H9 (cell line): ENCODE results near the gene VLDLR. TPM values are rescaled to one million over a fixed set of nuclear protein-coding genes. Genes with fewer than 3 reads are reported as not detected.

Source experiments
- DNase-seq: peaks from one replicate; pipeline ENCODE4 v3.0.0-alpha.2; 2017
- H2AFZ ChIP-seq: one replicate; pipeline ENCODE4 v1.6.1; 2013; ENCODE audit warnings: mild to moderate bottlenecking, low read length, control low read depth, moderate library complexity
- H2AK5ac ChIP-seq: 2 replicates; pipeline ENCODE4 v1.6.1; 2013; ENCODE audit warnings: low read length, control low read depth, mixed read lengths; ENCODE audit not compliant: insufficient read length
- H2BK120ac ChIP-seq: one replicate; pipeline ENCODE4 v1.6.1; 2013; ENCODE audit warnings: low read depth, mild to moderate bottlenecking, low read length, control low read depth, inconsistent platforms; ENCODE audit not compliant: poor library complexity, severe bottlenecking
- H2BK12ac ChIP-seq: 2 replicates; pipeline ENCODE4 v1.6.1; 2013; ENCODE audit warnings: low read length, control low read depth, mixed read lengths, low read depth; ENCODE audit not compliant: insufficient read length
- H2BK15ac ChIP-seq: 2 replicates; pipeline ENCODE4 v1.6.1; 2013; ENCODE audit warnings: low read depth, low read length, control low read depth
- H2BK20ac ChIP-seq: one replicate; pipeline ENCODE4 v1.6.1; 2013; ENCODE audit warnings: low read depth, mild to moderate bottlenecking, low read length, control low read depth, inconsistent platforms; ENCODE audit not compliant: poor library complexity, severe bottlenecking
- H2BK5ac ChIP-seq: 2 replicates; pipeline ENCODE4 v1.6.1; 2013; ENCODE audit warnings: low read length, control low read depth, mixed read lengths; ENCODE audit not compliant: insufficient read length
- H3K14ac ChIP-seq: 2 replicates; pipeline ENCODE4 v1.6.1; 2013; ENCODE audit warnings: low read length, control low read depth; ENCODE audit not compliant: insufficient read depth
- H3K18ac ChIP-seq: 2 replicates; pipeline ENCODE4 v1.6.1; 2013; ENCODE audit warnings: low read depth, mild to moderate bottlenecking, mixed read lengths, low read length, control low read depth; ENCODE audit not compliant: insufficient read length
- H3K23ac ChIP-seq: 2 replicates; pipeline ENCODE4 v1.6.1; 2013; ENCODE audit warnings: low read length, control low read depth, mixed read lengths, low read depth; ENCODE audit not compliant: insufficient read length
- H3K23me2 ChIP-seq: 2 replicates; pipeline ENCODE4 v1.6.1; 2013; ENCODE audit warnings: low read depth, mild to moderate bottlenecking, mixed read lengths, low read length, control low read depth; ENCODE audit not compliant: insufficient read length, poor library complexity, severe bottlenecking
- H3K27ac ChIP-seq: 2 replicates; pipeline ENCODE4 v1.5.1; 2013; ENCODE audit warnings: low read length, control low read depth, mixed read lengths, low read depth; ENCODE audit not compliant: insufficient read length
- H3K27me3 ChIP-seq: 2 replicates; pipeline ENCODE4 v1.6.1; 2013; ENCODE audit warnings: low read length, control low read depth, inconsistent platforms; ENCODE audit not compliant: insufficient read depth
- H3K4ac ChIP-seq: 2 replicates; pipeline ENCODE4 v1.6.1; 2013; ENCODE audit warnings: low read depth, mild to moderate bottlenecking, control low read depth, inconsistent platforms, low read length, moderate library complexity
- H3K4me1 ChIP-seq: 2 replicates; pipeline ENCODE4 v1.6.1; 2013; ENCODE audit warnings: low read length, control low read depth, inconsistent platforms; ENCODE audit not compliant: insufficient read depth
- H3K4me2 ChIP-seq: 2 replicates; pipeline ENCODE4 v1.6.1; 2013; ENCODE audit warnings: low read length, control low read depth, mixed read lengths; ENCODE audit not compliant: insufficient read length, insufficient read depth
- H3K56ac ChIP-seq: 2 replicates; pipeline ENCODE4 v1.6.1; 2013; ENCODE audit warnings: low read depth, mild to moderate bottlenecking, mixed read lengths, low read length, control low read depth; ENCODE audit not compliant: insufficient read length
- H3K79me1 ChIP-seq: 2 replicates; pipeline ENCODE4 v1.6.1; 2013; ENCODE audit warnings: low read depth, mild to moderate bottlenecking, moderate library complexity, low read length, control low read depth, inconsistent platforms; ENCODE audit not compliant: insufficient read depth, poor library complexity, severe bottlenecking
- H3K79me2 ChIP-seq: 2 replicates; pipeline ENCODE4 v1.6.1; 2013; ENCODE audit warnings: low read length, control low read depth, inconsistent platforms; ENCODE audit not compliant: insufficient read depth
- H3K9ac ChIP-seq: 2 replicates; pipeline ENCODE4 v1.6.1; 2013; ENCODE audit warnings: low read length, control low read depth, mixed read lengths; ENCODE audit not compliant: insufficient read length; ENCODE audit errors: extremely low read depth
- H3K9me3 ChIP-seq: one replicate; pipeline ENCODE4 v1.6.1; 2013; ENCODE audit warnings: low read depth, low read length, inconsistent platforms; ENCODE audit not compliant: control insufficient read depth
- H3T11ph ChIP-seq: one replicate; pipeline ENCODE4 v1.6.1; 2013; ENCODE audit warnings: mild to moderate bottlenecking, low read length, control low read depth, inconsistent platforms
- H4K20me1 ChIP-seq: one replicate; pipeline ENCODE4 v1.6.1; 2013; ENCODE audit not compliant: control insufficient read depth, insufficient read length, insufficient read depth
- H4K5ac ChIP-seq: 2 replicates; pipeline ENCODE4 v1.6.1; 2013; ENCODE audit warnings: low read depth, mild to moderate bottlenecking, mixed read lengths, low read length, control low read depth; ENCODE audit not compliant: insufficient read length
- H4K8ac ChIP-seq: replicated peaks from 2 replicates; pipeline ENCODE4 v1.6.1; 2013; ENCODE audit warnings: low read length, control low read depth, mixed read lengths, low read depth; ENCODE audit not compliant: insufficient read length
- H4K91ac ChIP-seq: 2 replicates; pipeline ENCODE4 v1.6.1; 2013; ENCODE audit warnings: low read depth, mild to moderate bottlenecking, moderate library complexity, mixed read lengths, low read length, control low read depth; ENCODE audit not compliant: insufficient read length
- H3K27ac Mint-ChIP-seq, 3 experiments: 2 replicates in 2 of 3; 3 replicates in 1 of 3; pipeline ENCODE4 v1.8.0; 2020 to 2021; ENCODE audit warnings: mixed read lengths in 3 of 3, mild to moderate bottlenecking in 1 of 3, moderate library complexity in 1 of 3
- H3K27me3 Mint-ChIP-seq: 2 replicates; pipeline ENCODE4 v1.8.0; 2021; ENCODE audit warnings: low read depth, mild to moderate bottlenecking, moderate library complexity, mixed read lengths
- H3K36me3 Mint-ChIP-seq, 3 experiments: 2 replicates in 2 of 3; 3 replicates in 1 of 3; pipeline ENCODE4 v1.8.0; 2020 to 2021; ENCODE audit warnings: low read depth in 3 of 3, mixed read lengths in 3 of 3; ENCODE audit not compliant: insufficient read depth in 1 of 3
- H3K4me1 Mint-ChIP-seq, 2 experiments: 2 replicates each; pipeline ENCODE4 v1.8.0; 2020; ENCODE audit warnings: mixed read lengths in 2 of 2
- H3K4me3 Mint-ChIP-seq, 2 experiments: 2 replicates in 1 of 2; 3 replicates in 1 of 2; pipeline ENCODE4 v1.8.0; 2020 to 2021; ENCODE audit warnings: mild to moderate bottlenecking in 2 of 2, mixed read lengths in 2 of 2, moderate library complexity in 1 of 2
- H3K9me3 Mint-ChIP-seq, 2 experiments: 2 replicates in 1 of 2; 3 replicates in 1 of 2; pipeline ENCODE4 v1.8.0; 2020; ENCODE audit warnings: mild to moderate bottlenecking in 2 of 2, mixed read lengths in 2 of 2, moderate library complexity in 1 of 2
- CTCF ChIP-seq: fragments of 200-600 bp; sonication (generic); conservative IDR thresholded peaks from 3 replicates; pipeline ENCODE4 v1.8.0; 2021; ENCODE audit warnings: antibody characterized with exemption, mild to moderate bottlenecking
- WGBS: extraction: QIAGEN DNeasy Blood & Tissue Kit; methylation state at CpG from one replicate; pipeline ENCODE4 v1.1.7; 2013; ENCODE audit warnings: missing lambda C conversion rate, low lambda C conversion rate, mixed read lengths; ENCODE audit not compliant: insufficient read length; ENCODE audit errors: extremely low coverage; 5-methylcytosine and 5-hydroxymethylcytosine counted together
- total RNA-seq: library from RNA; stranded (reverse); gene quantifications from 2 replicates; pipeline ENCODE4 v1.2.1, GENCODE V29; 2021

The VLDLR gene
- total RNA-seq, 1 experiment from 2014 or later = 19.1 TPM

- H4K5ac ChIP-seq = no peak overlapping the region
- no peak overlapping the region for H2BK15ac ChIP-seq
- no peaks in the 10 kb centered on the region for H3K23me2 ChIP-seq
- H3K27ac ChIP-seq = no peak overlapping the region
- H2AK5ac ChIP-seq = no peak overlapping the region
- no peak overlapping the region for H3K23ac ChIP-seq
- no peak overlapping the region for H2BK5ac ChIP-seq
- no peak for DNase-seq
- H3K4me2 ChIP-seq = no peak overlapping the region
- H2BK120ac ChIP-seq = no peak overlapping the region
- no peaks in the 10 kb centered on the region for H3K9me3 ChIP-seq
- no peak for TF ChIP-seq CTCF
- peaks cover 43 to 91% (median 88%) of the 10 kb centered on the region in 3 experiments; a peak in 6 of 7 replicates for H3K36me3 Mint-ChIP-seq
- H3K27me3 ChIP-seq = no peaks in the 10 kb centered on the region
- no peaks in the 10 kb centered on the region for H3K27me3 Mint-ChIP-seq
- H3K18ac ChIP-seq = no peak overlapping the region
- H3T11ph ChIP-seq = no peak overlapping the region
- H3K27ac Mint-ChIP-seq = no peak overlapping the region
- H3K4me3 Mint-ChIP-seq = no peak overlapping the region
- H2BK20ac ChIP-seq = no peak overlapping the region
- no peak overlapping the region for H4K91ac ChIP-seq
- no peak overlapping the region for H4K8ac ChIP-seq
- H2BK12ac ChIP-seq = no peak overlapping the region
- H3K9me3 Mint-ChIP-seq = no peaks in the 10 kb centered on the region
- no peak overlapping the region for H3K14ac ChIP-seq
- no CpG with 5 or more reads among the region's 1 CpG for WGBS
- no peaks in the 10 kb centered on the region for H3K79me1 ChIP-seq
- H3K56ac ChIP-seq = no peak overlapping the region
- H3K4me1 ChIP-seq = no peaks in the 10 kb centered on the region
- no peaks in the 10 kb centered on the region for H3K79me2 ChIP-seq
- no peak overlapping the region for H2AFZ ChIP-seq
- no peaks in the 10 kb centered on the region for H3K4me1 Mint-ChIP-seq
- no peak overlapping the region for H3K4ac ChIP-seq
- H4K20me1 ChIP-seq = no peaks in the 10 kb centered on the region
- H3K9ac ChIP-seq = no peak overlapping the region
These were observed 20.5 kb downstream of the VLDLR start for GRCh38 chr9:2642068-2642467.
